Endodermal cell (in vitro differentiated cells): ENCODE measurements around the gene LMF1. TPM values are rescaled to one million over a fixed set of nuclear protein-coding genes. Genes with fewer than 3 reads are reported as not detected.

Experiments
- DNase-seq: peaks from one replicate; pipeline ENCODE4 v3.0.0-alpha.2; 2017
- H3K27ac ChIP-seq: 2 replicates; pipeline ENCODE4 v1.5.1; 2013; ENCODE audit warnings: mild to moderate bottlenecking, low read depth, low read length, moderate library complexity
- H3K27me3 ChIP-seq: 2 replicates; pipeline ENCODE4 v1.6.1; 2013; ENCODE audit warnings: mild to moderate bottlenecking, low read length, moderate library complexity; ENCODE audit not compliant: insufficient read depth, control insufficient read depth, poor library complexity, severe bottlenecking
- H3K36me3 ChIP-seq: 2 replicates; pipeline ENCODE4 v1.7.0; 2013; ENCODE audit warnings: mild to moderate bottlenecking, low read length, moderate library complexity; ENCODE audit not compliant: control insufficient read depth, insufficient read depth
- H3K4me1 ChIP-seq: one replicate; pipeline ENCODE4 v1.7.0; 2013; ENCODE audit warnings: low read length; ENCODE audit not compliant: control insufficient read depth, insufficient read depth
- H3K4me3 ChIP-seq: 2 replicates; pipeline ENCODE4 v1.5.1; 2013; ENCODE audit warnings: mild to moderate bottlenecking, low read length, moderate library complexity
- H3K9ac ChIP-seq: 2 replicates; pipeline ENCODE4 v1.6.1; 2013; ENCODE audit warnings: mild to moderate bottlenecking, low read length, moderate library complexity; ENCODE audit not compliant: poor library complexity, severe bottlenecking; ENCODE audit errors: extremely low read depth
- H3K9me3 ChIP-seq: 2 replicates; pipeline ENCODE4 v1.6.1; 2013; ENCODE audit warnings: mild to moderate bottlenecking, low read length, moderate library complexity; ENCODE audit not compliant: control insufficient read depth
- H3K27ac Mint-ChIP-seq: 2 replicates; pipeline ENCODE4 v1.8.0; 2020; ENCODE audit warnings: mixed read lengths
- H3K27me3 Mint-ChIP-seq: 2 replicates; pipeline ENCODE4 v1.8.0; 2021; ENCODE audit warnings: mild to moderate bottlenecking, mixed read lengths; ENCODE audit not compliant: insufficient read depth
- H3K36me3 Mint-ChIP-seq: 2 replicates; pipeline ENCODE4 v1.8.0; 2020; ENCODE audit warnings: low read depth, mixed read lengths
- H3K4me1 Mint-ChIP-seq: 2 replicates; pipeline ENCODE4 v1.8.0; 2020; ENCODE audit warnings: mixed read lengths
- H3K4me3 Mint-ChIP-seq: 2 replicates; pipeline ENCODE4 v1.8.0; 2020; ENCODE audit warnings: mild to moderate bottlenecking, moderate library complexity, mixed read lengths
- H3K9me3 Mint-ChIP-seq: 2 replicates; pipeline ENCODE4 v1.8.0; 2020; ENCODE audit warnings: mild to moderate bottlenecking, mixed read lengths
- CTCF ChIP-seq: fragments of 200-600 bp; sonication (generic); conservative IDR thresholded peaks from 2 replicates; pipeline ENCODE4 v1.5.0; 2021; ENCODE audit warnings: antibody characterized with exemption, mild to moderate bottlenecking
- WGBS, 2 experiments: methylation state at CpG; one replicate each; pipeline versions ENCODE4 v1.1.5 to v1.1.7; 2013; ENCODE audit warnings: missing lambda C conversion rate in 2 of 2, mixed read lengths in 1 of 2; ENCODE audit not compliant: insufficient coverage in 1 of 2, insufficient read length in 1 of 2; 5-methylcytosine and 5-hydroxymethylcytosine counted together
- total RNA-seq, 2 donors: library from RNA; stranded (reverse); fragmentation: NEBNext Ultra II Directional in 1 of 2; extraction: Animal tissue kit (Norgen Biotek cat#: 25700) in 1 of 2; gene quantifications; 2 replicates in 1 of 2; 3 replicates in 1 of 2; pipeline ENCODE4 v1.2.1, GENCODE V29; 2021

LMF1 gene
- total RNA-seq, 2 donors from 2014 or later: 13.7 to 15.1 TPM

GRCh38 chr16:813204-813915 is 157.4 kb downstream of the LMF1 start:
- Mint-ChIP-seq H3K27me3 (peaks cover 38% of the 10 kb centered on the region), H3K4me3 (no peak overlapping the region), H3K36me3 (no peaks in the 10 kb centered on the region), H3K9me3 (peaks cover 5% of the 10 kb centered on the region), H3K4me1 (no peaks in the 10 kb centered on the region), H3K27ac (no peak overlapping the region)
- DNase-seq: peak; percentile 88
- H3K36me3 ChIP-seq: no peaks in the 10 kb centered on the region
- H3K4me3 ChIP-seq: peak overlapping the region; percentile 23
- no peak overlapping the region for H3K27ac ChIP-seq
- H3K4me1 ChIP-seq: no peaks in the 10 kb centered on the region
- H3K9me3 ChIP-seq: no peaks in the 10 kb centered on the region
- WGBS, 2 experiments: 27 to 29% methylated on average over 22 to 67 of the region's 67 CpGs
- peaks cover 9% of the 10 kb centered on the region for H3K27me3 ChIP-seq
- H3K9ac ChIP-seq: no peak overlapping the region
- TF ChIP-seq CTCF: peak; percentile 88

GRCh38 chr16:808085-808386 is 162.7 kb downstream of the LMF1 start:
- Mint-ChIP-seq H3K27ac (peak overlapping the region; percentile 91), H3K36me3 (no peaks in the 10 kb centered on the region), H3K4me1 (peaks cover 2% of the 10 kb centered on the region), H3K4me3 (peak overlapping the region; percentile 84), H3K9me3 (peaks cover 7% of the 10 kb centered on the region), H3K27me3 (peaks cover 60% of the 10 kb centered on the region)
- Histone ChIP-seq H3K36me3 (no peaks in the 10 kb centered on the region), H3K9ac (peak overlapping the region; percentile 45), H3K4me3 (peak overlapping the region; percentile 83), H3K9me3 (no peaks in the 10 kb centered on the region), H3K27ac (peak overlapping the region; percentile 32), H3K27me3 (peaks cover 5% of the 10 kb centered on the region), H3K4me1 (no peaks in the 10 kb centered on the region)
- DNase-seq: no peak
- 42 to 62% methylated on average over 6 to 19 of the region's 19 CpGs for WGBS, 2 experiments
- no peak for TF ChIP-seq CTCF

DNA sequence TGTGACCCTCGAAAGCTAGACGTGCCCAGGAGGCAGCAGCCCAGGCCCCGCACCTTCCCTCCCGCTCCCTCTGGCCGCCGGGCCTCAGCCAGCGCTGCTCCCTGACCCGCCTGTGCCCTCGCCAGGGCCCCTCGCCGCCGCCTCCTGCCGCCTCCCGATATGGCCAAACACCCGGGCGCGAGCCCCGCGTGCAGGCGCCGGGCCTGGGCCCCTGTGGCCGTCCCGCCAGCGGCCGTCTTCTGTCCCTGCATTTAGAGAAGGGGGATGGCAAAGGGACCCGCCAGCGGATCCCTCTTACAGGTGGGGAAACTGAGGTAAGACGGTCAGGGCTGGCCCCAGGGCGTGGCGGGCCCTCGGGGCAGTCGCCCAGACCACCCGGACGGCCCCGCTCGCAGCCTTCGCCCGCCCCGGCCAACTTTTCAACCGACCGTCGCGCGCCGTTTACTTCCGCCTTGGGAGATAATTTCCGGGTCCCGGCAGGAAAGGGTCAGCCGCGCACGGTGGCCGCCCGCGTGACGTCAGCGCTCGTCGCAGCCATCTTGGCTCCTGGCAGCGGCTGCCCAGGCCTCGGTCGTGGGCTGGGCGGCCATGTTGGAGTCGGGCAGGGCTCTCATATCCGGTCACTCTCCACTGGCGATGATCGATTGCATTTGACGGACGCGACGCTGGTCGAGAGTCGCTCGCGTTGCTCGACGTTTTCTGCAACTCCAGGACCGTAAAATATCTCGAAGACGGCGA is 163.3 kb downstream of the LMF1 start:
- Mint-ChIP-seq H3K4me1 (peaks cover 2% of the 10 kb centered on the region), H3K36me3 (no peaks in the 10 kb centered on the region), H3K27ac (peak overlapping the region; percentile 91), H3K27me3 (peaks cover 59% of the 10 kb centered on the region), H3K9me3 (peaks cover 7% of the 10 kb centered on the region), H3K4me3 (peak overlapping the region; percentile 84)
- Histone ChIP-seq H3K27me3 (no peaks in the 10 kb centered on the region), H3K9ac (peak overlapping the region; percentile 66), H3K27ac (peak overlapping the region; percentile 32), H3K9me3 (no peaks in the 10 kb centered on the region), H3K36me3 (no peaks in the 10 kb centered on the region), H3K4me3 (peak overlapping the region; percentile 83), H3K4me1 (no peaks in the 10 kb centered on the region)
- peak; percentile 97 for DNase-seq
- 36 to 47% methylated on average over 57 to 80 of the region's 80 CpGs for WGBS, 2 experiments
- no peak for TF ChIP-seq CTCF
